Stimulated activated naive CD8-positive, alpha-beta T cell treated with anti-CD3 and anti-CD28 coated beads, Interleukin-15, Interleukin-2, amounts not matched to agents 100 ng/mL and 50 ng/mL, for 24 hours (primary cell): ENCODE data around the gene PRR5.
"Not testable (repeated sequence)": the region's sequence is repeated elsewhere in the genome, so short reads cannot be mapped to it uniquely, and the experiment has no call there.

Source experiments
- H3K27ac Mint-ChIP-seq: one replicate; pipeline ENCODE4 v1.8.0; 2021; ENCODE audit warnings: mild to moderate bottlenecking, mixed read lengths
- H3K27me3 Mint-ChIP-seq: one replicate; pipeline ENCODE4 v1.8.0; 2021; ENCODE audit warnings: mixed read lengths
- H3K36me3 Mint-ChIP-seq: one replicate; pipeline ENCODE4 v1.8.0; 2021; ENCODE audit warnings: low read depth, mixed read lengths
- H3K4me1 Mint-ChIP-seq: one replicate; pipeline ENCODE4 v1.8.0; 2021; ENCODE audit warnings: low read depth, mixed read lengths
- H3K4me3 Mint-ChIP-seq: one replicate; pipeline ENCODE4 v1.8.0; 2021; ENCODE audit warnings: mild to moderate bottlenecking, mixed read lengths
- H3K9me3 Mint-ChIP-seq: one replicate; pipeline ENCODE4 v1.8.0; 2021; ENCODE audit warnings: mixed read lengths

PRR5 gene

DNA sequence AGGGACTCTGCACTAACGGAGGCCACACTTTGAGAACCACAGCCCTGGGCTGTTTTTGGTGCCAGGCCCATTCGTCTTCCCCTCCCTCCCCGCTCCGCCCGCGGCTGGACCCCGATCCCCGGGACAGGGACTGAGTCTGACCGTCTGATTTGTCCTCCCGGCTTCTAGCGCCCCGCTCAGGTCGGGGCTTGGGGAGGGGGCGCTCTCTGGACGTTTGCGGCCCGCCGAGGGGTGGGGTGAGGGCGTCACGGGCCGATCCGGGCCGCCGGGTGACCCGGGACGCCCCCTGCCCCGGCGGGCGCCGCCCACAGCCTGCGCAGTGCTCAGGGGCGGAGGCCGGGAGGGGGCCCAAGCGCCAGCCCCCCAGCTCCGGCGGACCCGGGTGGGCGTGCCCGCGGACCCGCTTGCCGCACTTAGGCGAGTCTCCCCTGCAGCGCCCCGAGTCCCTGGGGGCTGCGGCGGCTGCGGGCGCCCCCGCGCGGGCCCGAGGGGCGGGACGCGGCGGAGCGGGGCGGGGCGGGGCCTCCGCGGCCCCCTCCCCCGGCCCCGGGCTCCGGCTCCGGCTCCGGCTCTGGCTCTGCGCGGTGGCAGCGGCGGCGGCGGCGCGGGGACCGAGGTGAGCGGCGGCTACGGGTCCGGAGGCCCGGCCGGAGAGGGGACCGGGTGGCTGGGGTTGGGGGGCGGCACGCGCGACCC, 33.7 kb upstream of the PRR5 start:
- H3K4me1 Mint-ChIP-seq: peaks cover 67% of the 10 kb centered on the region
- H3K9me3 Mint-ChIP-seq: no peaks in the 10 kb centered on the region
- peak overlapping the region; percentile 71 for H3K4me3 Mint-ChIP-seq
- H3K27ac Mint-ChIP-seq: no peak overlapping the region
- H3K36me3 Mint-ChIP-seq: no peaks in the 10 kb centered on the region
- peaks cover 4% of the 10 kb centered on the region for H3K27me3 Mint-ChIP-seq

- no peaks in the 10 kb centered on the region for H3K36me3 Mint-ChIP-seq
- H3K4me1 Mint-ChIP-seq: peaks cover 60% of the 10 kb centered on the region
- no peak overlapping the region for H3K27ac Mint-ChIP-seq
- peak overlapping the region; percentile 66 for H3K4me3 Mint-ChIP-seq
- H3K27me3 Mint-ChIP-seq: peaks cover 4% of the 10 kb centered on the region
- no peaks in the 10 kb centered on the region for H3K9me3 Mint-ChIP-seq
Observed at GRCh38 chr22:44668886-44669521, 33.0 kb upstream of the PRR5 start.

DNA sequence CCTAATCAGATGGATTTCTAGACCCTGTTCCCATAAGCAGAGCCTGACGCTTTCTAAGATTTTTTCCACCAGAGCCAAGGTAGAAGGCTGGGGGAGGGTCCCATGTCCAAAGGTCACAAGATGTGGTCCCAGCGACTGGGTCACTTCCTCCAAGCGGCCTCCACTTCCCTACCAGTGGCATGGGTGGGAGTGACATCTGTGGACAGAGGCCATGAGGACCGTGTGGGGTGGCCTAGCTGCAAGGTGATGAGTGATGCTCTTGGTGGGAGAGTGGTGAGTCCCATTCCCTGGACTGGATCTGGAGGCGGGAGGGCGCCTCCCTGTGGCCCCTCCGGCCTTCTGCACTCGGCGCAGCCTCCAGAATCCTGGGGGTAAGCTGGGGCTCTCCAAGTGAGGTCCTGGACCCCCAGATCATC, 32.4 kb upstream of the PRR5 start:
- no peaks in the 10 kb centered on the region for H3K36me3 Mint-ChIP-seq
- peaks cover 4% of the 10 kb centered on the region for H3K27me3 Mint-ChIP-seq
- peak overlapping the region; percentile 66 for H3K4me3 Mint-ChIP-seq
- H3K27ac Mint-ChIP-seq: no peak overlapping the region
- no peaks in the 10 kb centered on the region for H3K9me3 Mint-ChIP-seq
- H3K4me1 Mint-ChIP-seq: peaks cover 54% of the 10 kb centered on the region

DNA sequence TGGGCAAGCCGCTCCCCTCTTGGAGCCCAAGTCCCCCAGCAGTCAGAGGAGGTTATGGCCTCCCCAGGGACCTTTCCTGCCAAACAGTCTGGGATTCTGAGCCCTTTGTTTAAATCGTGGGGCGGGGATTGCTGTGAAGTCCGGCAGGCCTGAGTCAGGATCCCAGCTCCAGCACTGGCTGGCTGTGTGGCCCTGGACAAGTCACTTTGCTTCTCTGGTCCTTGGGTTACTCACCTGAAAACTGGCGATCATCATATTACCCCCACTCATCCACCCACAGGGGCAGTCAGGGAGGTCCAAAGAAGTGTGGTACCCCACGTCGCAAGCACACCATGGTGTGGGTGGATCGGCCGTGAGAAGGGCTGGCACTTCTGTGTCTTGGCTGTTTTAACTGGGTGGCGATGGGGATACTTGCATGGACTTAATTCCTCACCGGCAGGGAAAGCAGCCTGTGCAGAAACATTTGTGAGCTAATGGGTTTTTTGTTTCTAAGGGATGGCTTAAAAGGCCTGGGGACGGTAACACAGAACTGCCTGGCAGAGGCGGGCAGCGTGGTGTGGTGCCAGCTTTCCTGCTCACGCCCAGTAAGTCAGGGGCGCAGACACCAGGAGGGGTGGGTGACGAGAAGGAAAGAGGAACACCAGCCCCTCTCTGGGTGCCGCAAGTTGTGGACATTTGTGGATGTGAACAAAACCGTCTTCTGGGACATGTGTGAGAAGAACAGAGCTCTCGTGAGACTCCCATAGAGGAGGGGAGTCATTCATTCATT, 31.6 kb upstream of the PRR5 start:
- no peak overlapping the region for H3K4me3 Mint-ChIP-seq
- H3K4me1 Mint-ChIP-seq: peaks cover 46% of the 10 kb centered on the region
- no peaks in the 10 kb centered on the region for H3K36me3 Mint-ChIP-seq
- H3K27me3 Mint-ChIP-seq: peaks cover 4% of the 10 kb centered on the region
- no peaks in the 10 kb centered on the region for H3K9me3 Mint-ChIP-seq
- H3K27ac Mint-ChIP-seq: no peak overlapping the region

DNA sequence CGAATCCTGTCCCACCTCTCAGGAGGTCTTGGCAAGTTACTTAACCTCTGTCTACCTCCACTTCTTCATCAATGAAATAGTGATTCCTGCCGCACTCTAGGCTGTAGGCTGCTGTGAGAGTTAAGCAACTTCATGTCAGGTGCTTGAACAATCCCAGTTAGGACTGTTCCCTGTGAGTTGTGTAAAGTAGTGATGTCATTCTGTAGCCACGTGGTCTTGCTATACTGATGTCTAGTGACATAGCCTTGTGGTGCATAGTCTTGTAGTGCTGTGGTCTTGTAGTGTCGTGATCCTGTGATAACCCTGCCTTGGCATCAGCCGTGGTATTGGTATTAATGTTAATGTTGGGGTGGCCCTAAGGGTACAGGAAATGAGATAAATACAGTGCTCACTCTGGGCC, 30.3 kb upstream of the PRR5 start:
- no peaks in the 10 kb centered on the region for H3K9me3 Mint-ChIP-seq
- H3K27me3 Mint-ChIP-seq: peaks cover 4% of the 10 kb centered on the region
- H3K36me3 Mint-ChIP-seq: no peaks in the 10 kb centered on the region
- H3K27ac Mint-ChIP-seq: no peak overlapping the region
- peaks cover 45% of the 10 kb centered on the region for H3K4me1 Mint-ChIP-seq
- H3K4me3 Mint-ChIP-seq: no peak overlapping the region

- H3K9me3 Mint-ChIP-seq: no peaks in the 10 kb centered on the region
- no peak overlapping the region for H3K27ac Mint-ChIP-seq
- H3K27me3 Mint-ChIP-seq: peaks cover 4% of the 10 kb centered on the region
- peaks cover 50% of the 10 kb centered on the region for H3K4me1 Mint-ChIP-seq
- no peaks in the 10 kb centered on the region for H3K36me3 Mint-ChIP-seq
- H3K4me3 Mint-ChIP-seq: no peak overlapping the region
Observed at GRCh38 chr22:44672632-44673031, 29.4 kb upstream of the PRR5 start.

DNA sequence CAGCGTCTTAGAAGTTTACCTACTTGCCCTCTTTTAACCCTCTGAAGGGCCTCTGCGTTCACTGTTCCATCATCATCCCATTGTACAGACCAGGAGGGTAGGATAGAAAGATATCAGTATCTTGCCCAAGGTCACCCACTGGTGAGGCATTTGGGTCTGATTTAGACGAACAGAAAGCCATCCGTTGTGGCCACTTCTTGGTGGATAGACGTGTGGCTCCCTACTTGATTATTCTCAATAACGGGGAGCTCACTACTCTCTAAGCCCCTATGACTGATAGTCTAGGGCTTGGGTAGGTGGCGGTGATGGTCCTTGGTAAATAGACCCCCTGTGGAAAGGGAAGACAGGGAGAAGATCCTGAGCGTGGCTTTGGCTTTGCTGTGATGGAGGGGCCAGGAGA, 28.6 kb upstream of the PRR5 start:
- Mint-ChIP-seq H3K9me3 (no peaks in the 10 kb centered on the region), H3K27ac (no peak overlapping the region), H3K27me3 (peaks cover 4% of the 10 kb centered on the region), H3K36me3 (no peaks in the 10 kb centered on the region), H3K4me3 (no peak overlapping the region), H3K4me1 (peaks cover 47% of the 10 kb centered on the region)

GRCh38 chr22:44676066-44676440, 26.0 kb upstream of the PRR5 start:
- not testable (repeated sequence) for H3K9me3 Mint-ChIP-seq, H3K27ac Mint-ChIP-seq, H3K27me3 Mint-ChIP-seq, H3K36me3 Mint-ChIP-seq
- H3K4me3 Mint-ChIP-seq: peak overlapping the region; percentile 69
- peaks cover 37% of the 10 kb centered on the region for H3K4me1 Mint-ChIP-seq

- Mint-ChIP-seq H3K27ac (no peak overlapping the region), H3K36me3 (no peaks in the 10 kb centered on the region), H3K4me3 (peak overlapping the region; percentile 69), H3K9me3 (no peaks in the 10 kb centered on the region), H3K4me1 (peaks cover 38% of the 10 kb centered on the region), H3K27me3 (no peaks in the 10 kb centered on the region)
Observed at GRCh38 chr22:44676441-44677352, 25.3 kb upstream of the PRR5 start.

DNA sequence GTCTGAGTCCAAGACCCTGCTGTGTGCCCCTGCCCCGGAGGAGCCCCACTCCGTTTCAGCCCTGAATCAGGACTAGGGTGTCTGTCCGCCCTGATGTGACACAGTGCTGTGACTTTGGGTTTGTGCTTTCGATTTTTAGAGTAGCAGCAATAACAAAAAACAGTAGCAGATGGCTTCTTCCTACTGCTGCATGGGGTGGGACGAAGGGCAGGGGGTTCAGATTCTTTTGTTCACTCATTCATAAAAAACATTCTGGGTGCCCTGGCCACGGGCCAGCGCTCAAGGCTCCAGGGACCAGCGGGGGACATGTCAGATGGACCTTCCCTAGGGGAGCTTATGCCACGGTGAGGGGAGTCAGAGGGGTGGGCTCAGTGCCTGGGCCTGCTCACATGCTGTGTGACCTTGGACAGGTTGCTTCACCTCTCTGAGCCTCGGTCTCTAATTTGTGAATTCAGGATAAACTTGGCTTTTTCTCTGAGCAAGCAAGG, 24.6 kb upstream of the PRR5 start:
- no peak overlapping the region for H3K27ac Mint-ChIP-seq
- H3K27me3 Mint-ChIP-seq: no peaks in the 10 kb centered on the region
- H3K36me3 Mint-ChIP-seq: no peaks in the 10 kb centered on the region
- H3K4me3 Mint-ChIP-seq: peak overlapping the region; percentile 69
- H3K9me3 Mint-ChIP-seq: no peaks in the 10 kb centered on the region
- peaks cover 40% of the 10 kb centered on the region for H3K4me1 Mint-ChIP-seq

GRCh38 chr22:44677871-44678555, 24.0 kb upstream of the PRR5 start:
- Mint-ChIP-seq H3K36me3 (no peaks in the 10 kb centered on the region), H3K27me3 (no peaks in the 10 kb centered on the region), H3K4me1 (peaks cover 46% of the 10 kb centered on the region), H3K27ac (no peak overlapping the region), H3K4me3 (no peak overlapping the region), H3K9me3 (no peaks in the 10 kb centered on the region)

DNA sequence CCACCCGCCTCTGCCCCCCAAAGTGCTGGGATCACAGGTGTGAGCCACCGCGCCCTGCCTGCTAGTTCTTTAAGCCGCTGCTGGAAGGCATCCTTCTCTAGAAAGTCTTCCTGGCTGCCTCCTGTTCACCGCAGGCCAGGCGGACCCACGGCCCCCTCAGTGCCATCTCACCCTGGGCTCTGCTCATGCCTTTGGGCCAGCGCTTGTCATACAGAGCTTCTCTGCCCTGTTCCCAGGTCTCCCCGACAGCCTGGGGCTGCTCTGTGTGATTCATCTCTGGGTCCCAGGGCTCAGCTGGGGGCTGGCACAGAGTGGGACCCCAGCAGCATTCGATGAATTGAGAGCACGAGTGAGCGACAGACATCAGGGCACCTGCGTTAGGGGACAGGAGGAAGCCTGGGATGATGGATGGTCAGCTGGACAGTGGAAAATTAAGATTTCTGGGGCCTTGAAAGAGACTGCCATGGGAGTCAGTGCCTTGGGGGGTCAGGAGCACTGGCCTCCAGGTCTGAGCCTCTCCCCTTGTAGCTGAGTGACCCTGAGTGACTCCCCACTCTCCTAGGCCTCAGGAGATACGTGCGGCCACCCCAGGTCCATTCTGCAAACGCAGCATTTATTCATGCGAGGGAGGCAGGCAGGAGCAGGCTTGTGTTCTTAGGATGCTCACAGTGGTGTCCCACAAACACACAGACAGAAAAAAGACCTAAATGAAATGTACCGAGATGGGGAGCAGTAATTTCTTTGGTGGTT, 23.3 kb upstream of the PRR5 start:
- Mint-ChIP-seq H3K27ac (no peak overlapping the region), H3K27me3 (no peaks in the 10 kb centered on the region), H3K36me3 (no peaks in the 10 kb centered on the region), H3K4me1 (peaks cover 53% of the 10 kb centered on the region), H3K4me3 (no peak overlapping the region), H3K9me3 (no peaks in the 10 kb centered on the region)

- H3K36me3 Mint-ChIP-seq, H3K9me3 Mint-ChIP-seq, H3K27ac Mint-ChIP-seq, H3K4me3 Mint-ChIP-seq, H3K27me3 Mint-ChIP-seq: not testable (repeated sequence)
- peaks cover 59% of the 10 kb centered on the region for H3K4me1 Mint-ChIP-seq
Observed at GRCh38 chr22:44679306-44679647, 22.7 kb upstream of the PRR5 start.

- H3K36me3 Mint-ChIP-seq: no peaks in the 10 kb centered on the region
Observed at GRCh38 chr22:44680058-44680457, 21.9 kb upstream of the PRR5 start.

More at GRCh38 chr22:44680058-44680457, 21.9 kb upstream of the PRR5 start:
- H3K9me3 Mint-ChIP-seq: no peaks in the 10 kb centered on the region
- H3K4me1 Mint-ChIP-seq: peaks cover 67% of the 10 kb centered on the region
- H3K27me3 Mint-ChIP-seq: no peaks in the 10 kb centered on the region
- H3K27ac Mint-ChIP-seq: no peak overlapping the region
- no peak overlapping the region for H3K4me3 Mint-ChIP-seq
